AG09309 (cell line): ENCODE measurements around the gene GDF7.

Experiments used
- DNase-seq: peaks from one replicate; pipeline ENCODE4 v3.0.0-alpha.2; 2010; ENCODE audit warnings: low read depth
- H3K4me3 ChIP-seq: 2 replicates; pipeline ENCODE4 v1.5.1; 2011; ENCODE audit warnings: mild to moderate bottlenecking, low read depth, low read length, moderate library complexity; ENCODE audit not compliant: control insufficient read depth
- CTCF ChIP-seq: IDR thresholded peaks from 2 replicates; pipeline ENCODE4 v1.5.1; 2011; ENCODE audit warnings: mild to moderate bottlenecking, low read depth, low read length, inconsistent platforms; ENCODE audit not compliant: insufficient read depth, control insufficient read depth; ENCODE audit errors: missing control alignments

The GDF7 gene

GRCh38 chr2:20620696-20621365 is 46.1 kb upstream of the GDF7 start:
- H3K4me3 ChIP-seq = no peak overlapping the region
- no peak for DNase-seq
- no peak for TF ChIP-seq CTCF

- no peak overlapping the region for H3K4me3 ChIP-seq
- no peak for TF ChIP-seq CTCF
- no peak for DNase-seq
Measured at GRCh38 chr2:20621366-20622295, 45.3 kb upstream of the GDF7 start.

- H3K4me3 ChIP-seq = no peak overlapping the region
- no peak for TF ChIP-seq CTCF
- no peak for DNase-seq
Measured at GRCh38 chr2:20622296-20622686, 44.7 kb upstream of the GDF7 start.

- no peak for DNase-seq
- no peak for TF ChIP-seq CTCF
- H3K4me3 ChIP-seq = no peak overlapping the region
Measured at GRCh38 chr2:20622731-20623130, 44.2 kb upstream of the GDF7 start.

GRCh38 chr2:20623241-20623640 is 43.7 kb upstream of the GDF7 start:
- no peak overlapping the region for H3K4me3 ChIP-seq
- TF ChIP-seq CTCF = no peak
- no peak for DNase-seq

- no peak overlapping the region for H3K4me3 ChIP-seq
- no peak for TF ChIP-seq CTCF
- DNase-seq = no peak
Measured at GRCh38 chr2:20623741-20624155, 43.2 kb upstream of the GDF7 start.
